Hepatic stellate cell (primary cell): ENCODE results near the gene PEDS1.
"Not testable (repeated sequence)": the region's sequence is repeated elsewhere in the genome, so short reads cannot be mapped to it uniquely, and the experiment has no call there.

ENCODE experiments used
- DNase-seq: peaks from one replicate; pipeline ENCODE4 v3.0.0; 2011; ENCODE audit warnings: low spot score

Gene PEDS1

GRCh38 chr20:50163570-50164317 is 10.2 kb upstream of the PEDS1 start:
- no peak for DNase-seq

GRCh38 chr20:50161494-50161893 is 8.0 kb upstream of the PEDS1 start:
- DNase-seq: not testable (repeated sequence)

- peak; percentile 36 for DNase-seq
These were observed 397 bp downstream of the PEDS1 start for GRCh38 chr20:50153153-50153499.

GRCh38 chr20:50152394-50153152 is 950 bp downstream of the PEDS1 start:
- DNase-seq: no peak

- DNase-seq: peak; percentile 38
These were observed 2.3 kb downstream of the PEDS1 start for GRCh38 chr20:50151034-50151743.

- DNase-seq: no peak
These were observed 3.9 kb downstream of the PEDS1 start for GRCh38 chr20:50149481-50150254.

- DNase-seq: no peak
These were observed 6.5 kb downstream of the PEDS1 start for GRCh38 chr20:50146732-50147662.

- no peak for DNase-seq
These were observed 7.3 kb downstream of the PEDS1 start for GRCh38 chr20:50146214-50146613.

GRCh38 chr20:50145566-50145965 is 8.0 kb downstream of the PEDS1 start:
- no peak for DNase-seq

- peak; percentile 86 for DNase-seq
These were observed 9.2 kb downstream of the PEDS1 start for GRCh38 chr20:50144362-50144761.

GRCh38 chr20:50142812-50143211 is 10.7 kb downstream of the PEDS1 start:
- DNase-seq: no peak

GRCh38 chr20:50141811-50142561 is 11.5 kb downstream of the PEDS1 start:
- DNase-seq: no peak

GRCh38 chr20:50141018-50141675 is 12.4 kb downstream of the PEDS1 start:
- DNase-seq: no peak

GRCh38 chr20:50140339-50140859 is 13.1 kb downstream of the PEDS1 start:
- no peak for DNase-seq

- peak; percentile 37 for DNase-seq
These were observed 14.8 kb downstream of the PEDS1 start for GRCh38 chr20:50138479-50139393.

GRCh38 chr20:50138120-50138478 is 15.4 kb downstream of the PEDS1 start:
- no peak for DNase-seq

- not testable (repeated sequence) for DNase-seq
These were observed 15.8 kb downstream of the PEDS1 start for GRCh38 chr20:50137702-50138101.

- DNase-seq: peak; percentile 40
These were observed 16.5 kb downstream of the PEDS1 start for GRCh38 chr20:50136822-50137599.
